Testis (tissue), 2 donors: Measurements from ENCODE around the gene KRTAP10-8.

Source experiments
- POLR2A ChIP-seq: fragments of 450-650 bp; IDR thresholded peaks from one replicate; pipeline ENCODE4 v1.6.1; 2017; ENCODE audit warnings: antibody characterized with exemption, mild to moderate bottlenecking, moderate library complexity
- TF ChIP-seq, protein P1 (sequence below), 3 experiments: fragments of 450-650 bp in 2 of 3; fragments of 200-600 bp in 1 of 3; sonication (generic) in 1 of 3; IDR thresholded peaks; one replicate each; pipeline ENCODE4 v1.5.1; 2016 to 2019; ENCODE audit warnings: antibody characterized with exemption in 3 of 3, mild to moderate bottlenecking in 2 of 3, moderate library complexity in 1 of 3

DNA sequence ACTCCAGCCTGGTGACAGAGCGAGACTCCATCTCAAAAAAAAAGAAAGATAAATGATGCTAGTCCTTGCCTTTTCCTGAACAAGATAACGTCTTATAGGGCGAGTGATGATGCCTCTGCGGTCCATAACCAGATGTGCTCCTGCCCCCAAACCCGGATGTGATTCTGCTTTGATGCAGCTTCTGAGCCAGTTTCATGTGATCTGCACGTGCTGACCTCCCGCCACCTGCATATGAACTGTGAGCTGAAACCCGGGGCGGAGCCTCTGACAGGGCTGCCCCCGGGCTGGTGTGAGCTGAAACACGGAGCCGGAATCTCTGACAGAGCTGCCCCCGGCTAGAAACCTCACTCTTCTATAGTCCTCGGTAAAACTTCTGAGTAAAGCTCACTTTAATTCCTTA lies 41.2 kb downstream of the KRTAP10-8 start:
- TF ChIP-seq, protein P1, sequence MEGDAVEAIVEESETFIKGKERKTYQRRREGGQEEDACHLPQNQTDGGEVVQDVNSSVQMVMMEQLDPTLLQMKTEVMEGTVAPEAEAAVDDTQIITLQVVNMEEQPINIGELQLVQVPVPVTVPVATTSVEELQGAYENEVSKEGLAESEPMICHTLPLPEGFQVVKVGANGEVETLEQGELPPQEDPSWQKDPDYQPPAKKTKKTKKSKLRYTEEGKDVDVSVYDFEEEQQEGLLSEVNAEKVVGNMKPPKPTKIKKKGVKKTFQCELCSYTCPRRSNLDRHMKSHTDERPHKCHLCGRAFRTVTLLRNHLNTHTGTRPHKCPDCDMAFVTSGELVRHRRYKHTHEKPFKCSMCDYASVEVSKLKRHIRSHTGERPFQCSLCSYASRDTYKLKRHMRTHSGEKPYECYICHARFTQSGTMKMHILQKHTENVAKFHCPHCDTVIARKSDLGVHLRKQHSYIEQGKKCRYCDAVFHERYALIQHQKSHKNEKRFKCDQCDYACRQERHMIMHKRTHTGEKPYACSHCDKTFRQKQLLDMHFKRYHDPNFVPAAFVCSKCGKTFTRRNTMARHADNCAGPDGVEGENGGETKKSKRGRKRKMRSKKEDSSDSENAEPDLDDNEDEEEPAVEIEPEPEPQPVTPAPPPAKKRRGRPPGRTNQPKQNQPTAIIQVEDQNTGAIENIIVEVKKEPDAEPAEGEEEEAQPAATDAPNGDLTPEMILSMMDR (IDR thresholded peaks at IDR 0.05): no peak
- TF ChIP-seq POLR2A: no peak
